ENCODE measurements around the gene CPLX4.

DNA sequence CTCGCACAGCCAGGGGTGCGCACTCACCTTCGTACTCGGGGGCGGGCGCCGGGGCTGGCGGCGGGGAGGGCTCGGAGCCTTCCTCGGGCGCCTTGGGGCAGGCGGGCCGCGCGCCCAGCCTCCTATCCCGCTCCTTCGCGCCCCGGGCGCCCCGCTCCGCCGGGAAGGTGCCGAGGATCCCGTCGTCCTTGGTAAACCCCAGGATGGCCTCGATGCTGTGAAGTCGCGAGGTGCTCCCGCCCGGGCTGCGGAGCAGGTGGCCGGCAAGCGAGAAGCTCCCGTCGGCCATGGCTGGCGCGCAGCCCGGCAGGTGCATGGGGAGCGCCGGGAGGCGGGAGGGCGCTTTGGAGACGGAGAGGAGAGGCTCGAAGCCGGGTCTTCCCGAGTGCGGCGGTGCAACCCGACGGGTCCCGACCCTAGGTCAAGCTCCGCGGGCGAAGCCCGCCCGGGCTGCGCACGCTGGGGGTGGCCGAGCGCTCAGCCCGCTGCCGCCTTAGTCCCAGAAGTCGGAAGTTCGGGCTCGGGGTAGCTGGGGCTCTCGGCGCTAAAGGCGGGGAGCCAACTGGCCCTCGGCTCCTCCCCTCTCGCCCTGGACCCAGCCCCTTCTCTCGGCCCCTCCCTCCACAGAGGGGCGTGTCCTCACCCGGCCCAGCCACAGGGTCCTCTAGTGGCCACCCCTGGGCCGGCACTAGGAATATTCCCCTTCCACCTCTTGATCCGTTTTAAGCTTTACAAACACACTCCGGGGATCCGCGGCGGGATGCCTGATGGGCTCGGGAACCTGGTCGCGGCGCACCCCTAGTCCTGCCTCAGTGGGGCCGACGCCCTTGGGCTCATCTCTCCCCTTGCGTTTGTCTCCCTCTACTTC, 45.3 kb downstream of the CPLX4 start, which contains the start of gene RAX:
- TF ChIP-seq, protein P1, sequence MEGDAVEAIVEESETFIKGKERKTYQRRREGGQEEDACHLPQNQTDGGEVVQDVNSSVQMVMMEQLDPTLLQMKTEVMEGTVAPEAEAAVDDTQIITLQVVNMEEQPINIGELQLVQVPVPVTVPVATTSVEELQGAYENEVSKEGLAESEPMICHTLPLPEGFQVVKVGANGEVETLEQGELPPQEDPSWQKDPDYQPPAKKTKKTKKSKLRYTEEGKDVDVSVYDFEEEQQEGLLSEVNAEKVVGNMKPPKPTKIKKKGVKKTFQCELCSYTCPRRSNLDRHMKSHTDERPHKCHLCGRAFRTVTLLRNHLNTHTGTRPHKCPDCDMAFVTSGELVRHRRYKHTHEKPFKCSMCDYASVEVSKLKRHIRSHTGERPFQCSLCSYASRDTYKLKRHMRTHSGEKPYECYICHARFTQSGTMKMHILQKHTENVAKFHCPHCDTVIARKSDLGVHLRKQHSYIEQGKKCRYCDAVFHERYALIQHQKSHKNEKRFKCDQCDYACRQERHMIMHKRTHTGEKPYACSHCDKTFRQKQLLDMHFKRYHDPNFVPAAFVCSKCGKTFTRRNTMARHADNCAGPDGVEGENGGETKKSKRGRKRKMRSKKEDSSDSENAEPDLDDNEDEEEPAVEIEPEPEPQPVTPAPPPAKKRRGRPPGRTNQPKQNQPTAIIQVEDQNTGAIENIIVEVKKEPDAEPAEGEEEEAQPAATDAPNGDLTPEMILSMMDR (IDR thresholded peaks at IDR 0.05; ENCODE audit: control extremely low read depth in 1 of 3, insufficient read depth in 1 of 3, low read depth in 1 of 3, low read length in 3 of 3): peak in 2 of 3 experiments; percentile 52 to 73; a peak in 3 of 4 replicates
- peak; percentile 45 for TF ChIP-seq RNF2 (IDR thresholded peaks at IDR 0.05; ENCODE audit: borderline replicate concordance, low read depth, low read length, missing control alignments, poor library complexity, severe bottlenecking)
- TF ChIP-seq, protein P2, sequence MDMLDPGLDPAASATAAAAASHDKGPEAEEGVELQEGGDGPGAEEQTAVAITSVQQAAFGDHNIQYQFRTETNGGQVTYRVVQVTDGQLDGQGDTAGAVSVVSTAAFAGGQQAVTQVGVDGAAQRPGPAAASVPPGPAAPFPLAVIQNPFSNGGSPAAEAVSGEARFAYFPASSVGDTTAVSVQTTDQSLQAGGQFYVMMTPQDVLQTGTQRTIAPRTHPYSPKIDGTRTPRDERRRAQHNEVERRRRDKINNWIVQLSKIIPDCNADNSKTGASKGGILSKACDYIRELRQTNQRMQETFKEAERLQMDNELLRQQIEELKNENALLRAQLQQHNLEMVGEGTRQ (IDR thresholded peaks at IDR 0.05; ENCODE audit: low read length): no peak
- no peak for TF ChIP-seq GTF2F1 (IDR thresholded peaks at IDR 0.05; ENCODE audit: borderline replicate concordance, low read depth, low read length)
- TF ChIP-seq GABPA (IDR thresholded peaks at IDR 0.05; ENCODE audit: borderline replicate concordance, insufficient read depth, low read length): no peak
- TF ChIP-seq EZH2 (IDR thresholded peaks at IDR 0.05; ENCODE audit: low read depth, low read length, severe bottlenecking): peak; percentile 35
- TF ChIP-seq RFX5 (IDR thresholded peaks at IDR 0.05; ENCODE audit: borderline replicate concordance, low read depth, low read length): no peak
- TF ChIP-seq MAFK (IDR thresholded peaks at IDR 0.05; ENCODE audit: low read depth, low read length): no peak

All from H1 (cell line).